ENCODE measurements around the gene NUTM2F. TPM values are rescaled to one million over a fixed set of nuclear protein-coding genes. Genes with fewer than 3 reads are reported as not detected.
"Not testable (repeated sequence)": the region's sequence is repeated elsewhere in the genome, so short reads cannot be mapped to it uniquely, and the experiment has no call there.

Gene NUTM2F, protein sequence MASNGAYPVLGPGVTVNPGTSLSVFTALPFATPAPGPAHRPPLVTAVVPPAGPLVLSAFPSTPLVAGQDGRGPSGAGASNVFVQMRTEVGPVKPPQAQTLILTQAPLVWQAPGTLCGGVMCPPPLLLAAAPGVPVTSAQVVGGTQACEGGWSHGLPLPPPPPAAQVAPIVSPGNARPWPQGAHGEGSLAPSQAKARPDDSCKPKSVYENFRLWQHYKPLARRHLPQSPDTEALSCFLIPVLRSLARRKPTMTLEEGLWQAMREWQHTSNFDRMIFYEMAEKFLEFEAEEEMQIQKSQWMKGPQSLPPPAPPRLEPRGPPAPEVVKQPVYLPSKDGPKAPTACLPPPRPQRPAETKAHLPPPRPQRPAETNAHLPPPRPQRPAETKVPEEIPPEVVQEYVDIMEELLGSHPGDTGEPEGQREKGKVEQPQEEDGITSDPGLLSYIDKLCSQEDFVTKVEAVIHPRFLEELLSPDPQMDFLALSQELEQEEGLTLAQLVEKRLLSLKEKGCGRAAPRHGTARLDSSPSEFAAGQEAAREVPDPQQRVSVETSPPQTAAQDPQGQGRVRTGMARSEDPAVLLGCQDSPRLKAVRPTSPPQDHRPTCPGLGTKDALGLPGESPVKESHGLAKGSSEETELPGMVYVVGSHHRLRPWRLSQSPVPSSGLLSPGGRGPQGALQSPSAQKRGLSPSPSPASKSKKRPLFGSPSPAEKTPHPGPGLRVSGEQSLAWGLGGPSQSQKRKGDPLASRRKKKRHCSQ
- not detected for total RNA-seq

DNA sequence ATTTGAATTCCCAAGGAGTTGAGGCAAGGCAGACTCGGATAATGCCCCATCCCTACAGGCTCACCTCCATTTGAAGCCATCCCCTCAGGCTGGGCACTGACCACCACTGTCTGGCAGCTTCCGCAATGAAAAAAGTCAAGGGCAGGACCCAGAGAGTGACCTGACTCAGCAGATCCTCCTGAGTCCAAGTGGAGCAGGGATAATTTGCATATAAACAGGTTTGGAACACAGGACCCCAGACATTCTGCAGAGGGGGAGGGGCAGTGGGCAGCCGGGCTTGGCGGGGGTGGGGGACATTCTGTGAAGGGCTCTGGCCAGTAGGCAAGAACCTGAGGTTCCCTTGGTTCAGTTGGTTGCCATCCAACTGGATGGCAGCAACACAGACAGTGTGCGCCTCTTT, at the start of gene NUTM2F:
TSS of gene NUTM2F (minus strand) at position 101 of the 400 bp plus-strand sequence. CDS start at position 80, 21 bp downstream.
- H3K27me3 Mint-ChIP-seq; DNase-seq; H3K4me1 Mint-ChIP-seq; CTCF ChIA-PET; H3K27ac Mint-ChIP-seq; H3K36me3 Mint-ChIP-seq (ENCODE audit: low read depth); POLR2A ChIA-PET; H3K9me3 Mint-ChIP-seq; H3K4me3 Mint-ChIP-seq: not testable (repeated sequence)

DNA sequence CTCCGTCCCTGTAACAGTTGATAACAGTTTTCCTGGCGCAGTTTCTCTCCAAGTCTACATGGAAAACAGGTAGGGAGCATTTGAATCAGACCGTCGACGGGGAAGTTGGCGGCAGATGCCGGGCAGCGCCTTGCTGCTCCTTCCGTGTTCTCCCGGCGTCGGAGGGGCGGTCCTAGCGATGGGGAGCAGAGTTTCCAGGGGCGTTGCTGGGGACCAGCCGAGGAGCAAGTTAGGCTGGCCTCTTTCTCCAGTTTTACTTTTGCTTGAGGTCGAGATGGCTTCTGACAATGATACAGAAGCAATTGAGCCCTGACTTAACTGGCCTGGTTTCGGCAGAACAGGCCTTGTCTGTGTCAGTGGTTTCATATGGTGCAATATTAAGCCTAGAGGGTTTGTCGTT, 46.8 kb upstream of the NUTM2F start:
- Mint-ChIP-seq H3K4me3 (peak overlapping the region; percentile 86), H3K27ac (peak overlapping the region; percentile 92)
- CTCF ChIA-PET; H3K4me1 Mint-ChIP-seq; POLR2A ChIA-PET; H3K9me3 Mint-ChIP-seq; H3K36me3 Mint-ChIP-seq (ENCODE audit: low read depth); H3K27me3 Mint-ChIP-seq: not testable (repeated sequence)
- DNase-seq = peak; percentile 11

DNA sequence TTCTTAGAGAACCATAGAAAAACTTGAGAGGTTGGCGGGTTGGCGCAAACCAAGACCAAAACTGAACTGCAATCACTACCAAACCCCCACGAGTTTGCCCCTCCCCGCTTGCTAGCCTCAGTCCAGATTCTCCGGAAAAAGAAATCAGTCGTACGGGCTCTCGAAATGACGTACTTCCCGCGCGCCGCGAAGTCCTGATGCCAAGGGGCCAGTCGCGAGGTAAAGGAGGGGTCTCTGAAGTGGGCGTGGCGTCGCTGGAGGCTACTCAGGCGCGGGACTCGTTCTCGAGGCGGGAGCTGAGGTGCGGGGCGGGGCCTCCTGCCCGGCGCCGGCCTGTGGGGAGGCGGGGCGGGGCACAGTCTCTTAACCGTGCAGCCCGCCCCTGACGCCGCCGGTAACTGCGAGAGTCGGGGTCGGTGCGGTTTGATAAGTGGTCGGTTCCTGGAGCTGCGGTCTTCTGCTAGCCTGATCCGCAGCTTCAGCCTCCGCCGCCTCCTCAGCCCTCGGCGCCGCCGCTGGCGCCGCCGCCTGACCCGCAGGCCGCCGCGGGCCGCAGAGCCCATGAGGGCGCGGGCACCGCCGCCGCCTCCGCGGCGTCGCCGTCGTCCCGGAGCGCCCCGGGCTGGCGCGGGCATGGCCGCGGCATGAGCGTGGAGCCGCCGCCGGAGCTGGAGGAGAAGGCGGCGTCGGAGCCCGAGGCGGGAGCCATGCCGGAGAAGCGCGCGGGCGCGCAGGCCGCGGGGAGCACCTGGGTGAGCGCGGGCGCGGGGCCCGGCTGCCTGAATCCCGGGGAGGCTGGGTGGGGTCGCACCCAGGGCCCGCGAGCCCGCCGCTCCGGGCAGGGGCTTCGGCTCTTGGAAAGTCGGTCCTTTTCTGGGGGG, 46.0 kb upstream of the NUTM2F start:
- POLR2A ChIA-PET; H3K9me3 Mint-ChIP-seq; H3K4me1 Mint-ChIP-seq; H3K27me3 Mint-ChIP-seq; H3K36me3 Mint-ChIP-seq (ENCODE audit: low read depth): not testable (repeated sequence)
- CTCF ChIA-PET = interaction anchor here (0.6 kb wide), 1 partner anchor 118 kb away, joined by 3 read pairs; no protein-coding TSS in a partner anchor
- Mint-ChIP-seq H3K27ac (peak overlapping the region; percentile 92), H3K4me3 (peak overlapping the region; percentile 86)
- DNase-seq = peak; percentile 91

DNA sequence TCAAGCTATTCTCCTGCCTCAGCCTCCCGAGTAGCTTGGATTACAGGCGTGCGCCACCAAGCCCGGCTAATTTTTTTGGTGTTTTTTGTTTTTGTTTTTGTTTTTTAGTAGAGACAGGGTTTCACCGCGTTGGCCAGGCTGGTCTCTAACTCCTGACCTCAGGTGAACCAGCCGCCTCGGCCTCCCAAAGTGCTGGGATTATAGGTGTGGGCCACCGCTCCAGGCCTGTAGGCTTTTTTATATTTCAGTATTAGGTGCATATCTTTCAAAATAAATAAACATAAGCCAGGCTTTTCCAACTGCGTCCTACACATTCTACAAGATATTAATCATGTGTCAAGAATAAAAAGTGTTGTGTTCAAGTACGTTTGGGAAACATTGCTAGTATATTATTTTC, 45.3 kb upstream of the NUTM2F start:
- H3K9me3 Mint-ChIP-seq; POLR2A ChIA-PET; DNase-seq; H3K36me3 Mint-ChIP-seq (ENCODE audit: low read depth); H3K4me1 Mint-ChIP-seq; H3K27me3 Mint-ChIP-seq: not testable (repeated sequence)
- peak overlapping the region; percentile 76 for H3K4me3 Mint-ChIP-seq
- CTCF ChIA-PET = interaction anchor here (0.6 kb wide), 1 partner anchor 117 kb away, joined by 3 read pairs; no protein-coding TSS in a partner anchor
- peak overlapping the region; percentile 91 for H3K27ac Mint-ChIP-seq

GRCh38 chr9:94370266-94370665, 41.8 kb upstream of the NUTM2F start:
- CTCF ChIA-PET; H3K9me3 Mint-ChIP-seq; H3K27ac Mint-ChIP-seq; H3K4me1 Mint-ChIP-seq; H3K27me3 Mint-ChIP-seq; H3K4me3 Mint-ChIP-seq; H3K36me3 Mint-ChIP-seq (ENCODE audit: low read depth); POLR2A ChIA-PET; DNase-seq: not testable (repeated sequence)

- DNase-seq; H3K4me1 Mint-ChIP-seq; CTCF ChIA-PET; H3K27ac Mint-ChIP-seq; H3K4me3 Mint-ChIP-seq; H3K27me3 Mint-ChIP-seq; H3K9me3 Mint-ChIP-seq; H3K36me3 Mint-ChIP-seq (ENCODE audit: low read depth); POLR2A ChIA-PET: not testable (repeated sequence)
These were observed 35.7 kb upstream of the NUTM2F start for GRCh38 chr9:94364093-94364614.

DNA sequence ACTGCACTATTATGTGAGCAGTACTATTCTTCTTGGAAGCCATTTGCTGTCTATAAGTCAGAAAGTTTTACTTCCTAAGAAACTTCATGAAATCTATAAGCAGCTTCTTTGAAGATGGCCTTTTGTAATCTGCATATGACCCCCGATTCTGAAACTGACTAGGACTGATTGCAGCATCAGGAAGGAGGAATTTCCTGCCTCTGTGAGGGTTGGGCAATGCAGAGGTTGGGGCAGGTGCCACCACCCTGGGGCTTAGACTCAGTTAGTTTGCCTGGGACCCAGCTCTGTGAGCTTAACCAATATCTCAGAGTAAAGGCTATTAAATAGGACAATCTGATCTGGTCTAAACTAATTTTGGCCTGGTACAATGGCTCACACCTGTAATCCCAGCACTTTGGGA, 28.7 kb upstream of the NUTM2F start:
- H3K27me3 Mint-ChIP-seq; CTCF ChIA-PET; POLR2A ChIA-PET; H3K4me3 Mint-ChIP-seq; H3K9me3 Mint-ChIP-seq; H3K27ac Mint-ChIP-seq; H3K4me1 Mint-ChIP-seq; DNase-seq; H3K36me3 Mint-ChIP-seq (ENCODE audit: low read depth): not testable (repeated sequence)

DNA sequence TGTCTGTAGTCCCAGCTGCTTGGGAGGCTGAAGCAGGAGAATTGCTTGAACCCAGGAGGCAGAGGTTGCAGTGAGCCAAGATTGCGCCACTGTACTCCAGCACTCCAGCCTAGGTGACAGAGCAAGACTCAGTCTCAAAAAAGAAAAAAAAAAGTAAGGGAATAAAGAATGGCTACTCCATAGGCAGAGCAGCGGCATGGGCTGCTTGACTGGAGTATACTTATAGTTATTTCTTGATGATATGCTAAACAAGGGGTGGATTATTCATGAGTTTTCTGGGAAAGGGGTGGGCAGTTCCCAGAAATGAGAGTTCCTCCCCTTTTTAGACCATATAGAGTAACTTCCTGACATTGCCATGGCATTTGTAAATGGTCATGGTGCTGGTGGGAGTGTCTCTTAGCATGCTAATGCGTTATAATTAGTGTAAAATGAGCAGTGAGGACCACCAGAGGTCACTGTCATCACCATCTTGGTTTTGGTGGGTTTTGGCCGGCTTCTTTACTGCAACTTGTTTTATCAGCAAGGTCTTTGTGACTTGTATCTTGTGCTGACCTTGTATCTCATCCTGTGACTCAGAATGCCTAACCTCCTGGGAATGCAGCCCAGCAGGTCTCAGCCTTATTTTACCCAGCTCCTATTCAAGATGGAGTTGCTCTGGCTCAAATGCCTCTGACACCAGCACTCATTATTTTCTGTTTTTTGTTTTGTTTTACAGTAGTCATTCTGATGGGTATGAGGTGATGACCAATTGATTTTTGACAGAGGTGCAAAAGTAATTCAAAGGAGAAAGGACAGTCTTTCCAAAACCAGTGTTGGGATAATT, 23.7 kb upstream of the NUTM2F start:
- CTCF ChIA-PET; H3K9me3 Mint-ChIP-seq; POLR2A ChIA-PET; H3K27me3 Mint-ChIP-seq; H3K4me1 Mint-ChIP-seq; DNase-seq; H3K27ac Mint-ChIP-seq; H3K4me3 Mint-ChIP-seq; H3K36me3 Mint-ChIP-seq (ENCODE audit: low read depth): not testable (repeated sequence)

- H3K27ac Mint-ChIP-seq; H3K4me3 Mint-ChIP-seq; CTCF ChIA-PET; POLR2A ChIA-PET; H3K4me1 Mint-ChIP-seq; H3K36me3 Mint-ChIP-seq (ENCODE audit: low read depth); DNase-seq; H3K9me3 Mint-ChIP-seq; H3K27me3 Mint-ChIP-seq: not testable (repeated sequence)
These were observed 20.3 kb upstream of the NUTM2F start for GRCh38 chr9:94348754-94349153.

GRCh38 chr9:94347451-94347850, 19.0 kb upstream of the NUTM2F start:
- H3K27ac Mint-ChIP-seq; H3K4me3 Mint-ChIP-seq; CTCF ChIA-PET; H3K4me1 Mint-ChIP-seq; DNase-seq; H3K27me3 Mint-ChIP-seq; H3K36me3 Mint-ChIP-seq (ENCODE audit: low read depth); POLR2A ChIA-PET; H3K9me3 Mint-ChIP-seq: not testable (repeated sequence)

- H3K9me3 Mint-ChIP-seq; POLR2A ChIA-PET; H3K4me1 Mint-ChIP-seq; DNase-seq; H3K36me3 Mint-ChIP-seq (ENCODE audit: low read depth); H3K4me3 Mint-ChIP-seq; CTCF ChIA-PET; H3K27ac Mint-ChIP-seq; H3K27me3 Mint-ChIP-seq: not testable (repeated sequence)
These were observed 13.3 kb upstream of the NUTM2F start for GRCh38 chr9:94341703-94342102.

DNA sequence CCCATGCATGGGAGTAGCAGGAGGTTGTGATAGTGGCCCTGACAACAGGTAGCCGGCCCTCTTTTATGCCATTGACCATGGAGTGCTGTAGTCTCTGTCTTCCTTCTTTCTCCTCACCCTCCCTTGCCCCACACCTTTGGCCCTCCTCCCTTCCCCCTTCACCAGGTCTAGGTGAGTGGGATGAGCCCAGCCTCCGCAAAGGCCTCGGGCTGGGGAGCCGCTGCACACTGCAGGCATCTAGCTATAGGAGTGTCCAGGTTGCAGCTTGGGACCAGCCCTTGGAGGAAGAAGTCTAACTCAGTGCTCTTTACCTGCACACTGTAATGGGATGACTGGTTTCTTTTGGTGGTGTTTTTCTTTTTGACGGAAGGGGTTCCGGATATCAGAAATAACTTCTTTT, 12.3 kb upstream of the NUTM2F start:
- H3K9me3 Mint-ChIP-seq; CTCF ChIA-PET; H3K36me3 Mint-ChIP-seq (ENCODE audit: low read depth); H3K4me3 Mint-ChIP-seq; DNase-seq; H3K27ac Mint-ChIP-seq; H3K4me1 Mint-ChIP-seq; POLR2A ChIA-PET; H3K27me3 Mint-ChIP-seq: not testable (repeated sequence)

Data from activated CD4-positive, alpha-beta T cell treated with anti-CD3 and anti-CD28 coated beads, Interleukin-2, amount 10 ng/mL, durations not matched to agents 7 days and 5 days (primary cell).